HepG2 (cell line): ENCODE data around the gene OGT. TPM values are rescaled to one million over a fixed set of nuclear protein-coding genes. Genes with fewer than 3 reads are reported as not detected.

Experiments used
- ARHGAP35 ChIP-seq: sonication (generic); formaldehyde crosslinking; IDR thresholded peaks from 2 replicates; pipeline ENCODE4 v1.9.0; 2022; ENCODE audit warnings: mild to moderate bottlenecking, inconsistent platforms, moderate library complexity, missing genetic modification reagents, borderline replicate concordance
- BHLHE40 ChIP-seq: IDR thresholded peaks from 2 replicates; pipeline ENCODE4 v1.6.1; 2011; ENCODE audit warnings: low read length, improper control_type of control experiment
- CENPBD1 ChIP-seq: sonication (generic); formaldehyde crosslinking; IDR thresholded peaks from 2 replicates; pipeline ENCODE4 v1.8.0; 2022; ENCODE audit warnings: missing genetic modification reagents, low read depth, mild to moderate bottlenecking, borderline replicate concordance
- CENPT ChIP-seq: sonication (generic); formaldehyde crosslinking; IDR thresholded peaks from 2 replicates; pipeline ENCODE4 v1.8.0; 2022; ENCODE audit warnings: low read depth, mild to moderate bottlenecking, moderate library complexity, missing genetic modification reagents
- ELK4 ChIP-seq: sonication (generic); formaldehyde crosslinking; IDR thresholded peaks from 2 replicates; pipeline ENCODE4 v1.9.0; 2021; ENCODE audit warnings: missing genetic modification reagents, borderline replicate concordance
- HBP1 ChIP-seq: IDR thresholded peaks from 2 replicates; pipeline ENCODE4 v1.6.1; 2016; ENCODE audit warnings: low read depth, control low read depth
- IRF2 ChIP-seq: IDR thresholded peaks from 2 replicates; pipeline ENCODE4 v1.6.1; 2018; ENCODE audit warnings: missing genetic modification reagents, missing compliant biosample characterization
- MIER3 ChIP-seq: IDR thresholded peaks from 2 replicates; pipeline ENCODE4 v1.6.1; 2016; ENCODE audit warnings: missing compliant biosample characterization, borderline replicate concordance
- ONECUT2 ChIP-seq: sonication (generic); formaldehyde crosslinking; IDR thresholded peaks from 2 replicates; pipeline ENCODE4 v1.4.0; 2020; ENCODE audit warnings: missing genetic modification reagents
- PRDM10 ChIP-seq: sonication (generic); formaldehyde crosslinking; IDR thresholded peaks from 2 replicates; pipeline ENCODE4 v1.4.0; 2020; ENCODE audit warnings: low read depth, missing genetic modification reagents
- RORA ChIP-seq: sonication (generic); formaldehyde crosslinking; IDR thresholded peaks from 2 replicates; pipeline ENCODE4 v1.5.0; 2020; ENCODE audit warnings: mild to moderate bottlenecking, missing genetic modification reagents, moderate library complexity
- SMARCE1 ChIP-seq: fragments of 450-650 bp; IDR thresholded peaks from 2 replicates; pipeline ENCODE4 v1.6.1; 2017; ENCODE audit warnings: borderline replicate concordance
- ZNF253 ChIP-seq: sonication (generic); formaldehyde crosslinking; IDR thresholded peaks from 2 replicates; pipeline ENCODE4 v1.8.0; 2022; ENCODE audit warnings: mild to moderate bottlenecking, missing genetic modification reagents, borderline replicate concordance
- ZNF567 ChIP-seq: sonication (generic); formaldehyde crosslinking; IDR thresholded peaks from 2 replicates; pipeline ENCODE4 v1.8.1; 2023; ENCODE audit warnings: mild to moderate bottlenecking, missing genetic modification reagents, borderline replicate concordance
- ZNF616 ChIP-seq: sonication (generic); formaldehyde crosslinking; IDR thresholded peaks from 2 replicates; pipeline ENCODE4 v1.5.0; 2020; ENCODE audit warnings: low read depth, mild to moderate bottlenecking, missing genetic modification reagents
- ZNF775 ChIP-seq: sonication (generic); formaldehyde crosslinking; IDR thresholded peaks from 2 replicates; pipeline ENCODE4 v1.4.0; 2020; ENCODE audit warnings: missing genetic modification reagents, mild to moderate bottlenecking, moderate library complexity, borderline replicate concordance
- polyA plus RNA-seq, 8 experiments: library from polyadenylated mRNA; depleted of rRNA in 3 of 8; stranded (reverse) in 7 of 8; unstranded in 1 of 8; fragments of >200 nt; fragmentation: Illumina TruSeq in 4 of 8; extraction: Trizol in 4 of 8; gene quantifications; 2 replicates each; pipeline versions ENCODE4 v1.2.1 to v1.2.3, GENCODE V29; 2011 to 2016; ENCODE audit warnings: low read depth in 4 of 8, missing spikeins in 1 of 8, mixed read lengths in 1 of 8; ENCODE audit not compliant: insufficient read depth in 1 of 8
- total RNA-seq, 5 experiments: library from RNA; depleted of rRNA; stranded (reverse); fragments of >200 nt; fragmentation: Illumina TruSeq; extraction: Trizol; gene quantifications; 2 replicates each; pipeline ENCODE4 v1.2.3, GENCODE V29; 2016; ENCODE audit warnings: low read depth in 1 of 5
- TF ChIP-seq, protein P1 (sequence below): sonication (generic); formaldehyde crosslinking; IDR thresholded peaks from 2 replicates; pipeline ENCODE4 v1.5.0; 2020; ENCODE audit warnings: missing genetic modification reagents
- TF ChIP-seq, protein P2 (sequence below): sonication (generic); formaldehyde crosslinking; conservative IDR thresholded peaks from 2 replicates; pipeline ENCODE4 v1.4.0; 2020; ENCODE audit warnings: missing genetic modification reagents

The OGT gene
- total and polyA plus RNA-seq, 2 of the 13 experiments (the other 11 are each of a cell fraction or from before 2014, with no cell fraction given) = 71.7 to 463 TPM

DNA sequence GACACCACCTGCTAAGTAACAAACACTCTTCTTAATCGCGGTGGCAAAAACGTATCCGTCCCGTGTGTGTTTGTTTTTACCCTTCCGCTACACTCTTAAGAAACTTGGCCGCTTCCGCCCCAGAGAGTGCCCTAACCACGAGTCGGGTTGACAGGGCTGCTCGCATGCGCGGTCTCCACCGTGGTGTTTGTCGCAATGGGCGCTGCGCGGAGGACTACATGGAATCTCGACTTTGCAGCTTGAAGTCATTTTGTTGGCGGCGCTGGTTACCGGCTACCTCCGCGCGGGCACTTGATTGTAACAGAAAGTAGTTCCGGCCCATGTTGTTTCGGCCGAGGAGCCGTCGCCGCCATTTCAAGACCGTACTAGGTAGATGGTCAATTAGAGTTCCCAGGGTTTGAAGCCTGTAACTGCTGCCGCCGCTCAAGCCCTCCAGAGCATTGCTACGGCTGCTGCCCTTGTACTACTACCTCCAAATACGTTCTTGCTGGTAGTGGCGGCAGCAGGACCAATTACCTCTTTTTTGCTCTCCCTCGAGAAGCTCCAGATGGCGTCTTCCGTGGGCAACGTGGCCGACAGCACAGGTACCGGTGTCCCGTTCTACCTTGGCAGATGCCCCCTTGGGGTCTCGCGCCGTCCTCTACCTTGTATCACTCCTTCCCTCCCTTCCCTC, at the start of gene OGT (continued):
- TF ChIP-seq PRDM10 (peak; percentile 49; the same call in 1 of the 2 replicates), IRF2 (CRISPR knock-in tag) (peak; percentile 83), CENPT (CRISPR knock-in tag) (no peak), ELK4 (no peak), ONECUT2 (CRISPR knock-in tag) (no peak), MIER3 (CRISPR knock-in tag) (peak; percentile 67; the same call in 1 of the 2 replicates), CENPBD1 (CRISPR knock-in tag) (no peak), ZNF253 (CRISPR knock-in tag) (no peak), ZNF616 (CRISPR knock-in tag) (no peak), HBP1 (CRISPR knock-in tag) (peak; percentile 83; the same call in 1 of the 2 replicates), ZNF775 (no peak), BHLHE40 (no peak), RORA (no peak), ARHGAP35 (CRISPR knock-in tag) (no peak), ZNF567 (CRISPR knock-in tag) (no peak; the same call in 1 of the 2 replicates), SMARCE1 (no peak)
- TF ChIP-seq, protein P1, sequence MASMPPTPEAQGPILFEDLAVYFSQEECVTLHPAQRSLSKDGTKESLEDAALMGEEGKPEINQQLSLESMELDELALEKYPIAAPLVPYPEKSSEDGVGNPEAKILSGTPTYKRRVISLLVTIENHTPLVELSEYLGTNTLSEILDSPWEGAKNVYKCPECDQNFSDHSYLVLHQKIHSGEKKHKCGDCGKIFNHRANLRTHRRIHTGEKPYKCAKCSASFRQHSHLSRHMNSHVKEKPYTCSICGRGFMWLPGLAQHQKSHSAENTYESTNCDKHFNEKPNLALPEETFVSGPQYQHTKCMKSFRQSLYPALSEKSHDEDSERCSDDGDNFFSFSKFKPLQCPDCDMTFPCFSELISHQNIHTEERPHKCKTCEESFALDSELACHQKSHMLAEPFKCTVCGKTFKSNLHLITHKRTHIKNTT = no peak
- TF ChIP-seq, protein P2, sequence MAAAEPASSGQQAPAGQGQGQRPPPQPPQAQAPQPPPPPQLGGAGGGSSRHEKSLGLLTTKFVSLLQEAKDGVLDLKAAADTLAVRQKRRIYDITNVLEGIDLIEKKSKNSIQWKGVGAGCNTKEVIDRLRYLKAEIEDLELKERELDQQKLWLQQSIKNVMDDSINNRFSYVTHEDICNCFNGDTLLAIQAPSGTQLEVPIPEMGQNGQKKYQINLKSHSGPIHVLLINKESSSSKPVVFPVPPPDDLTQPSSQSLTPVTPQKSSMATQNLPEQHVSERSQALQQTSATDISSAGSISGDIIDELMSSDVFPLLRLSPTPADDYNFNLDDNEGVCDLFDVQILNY (CRISPR knock-in tag) = no peak
